Gastroesophageal sphincter (tissue), 4 donors: Measurements from ENCODE around the gene CEMIP. TPM values are rescaled to one million over a fixed set of nuclear protein-coding genes. Genes with fewer than 3 reads are reported as not detected.
"Not testable (repeated sequence)": the region's sequence is repeated elsewhere in the genome, so short reads cannot be mapped to it uniquely, and the experiment has no call there.

ENCODE experiments used
- ATAC-seq: fragments of 150-250 bp; one replicate; pipeline ENCODE4 v1.9.1; 2016; ENCODE audit warnings: mild to moderate bottlenecking, moderate library complexity
- H3K27ac ChIP-seq, 4 donors: fragments of 200-600 bp; sonication (generic) in 3 of 4; 1 replicate in 3 of 4; 2 replicates in 1 of 4; pipeline ENCODE4 v1.5.1; 2016 to 2019
- H3K27me3 ChIP-seq: fragments of 200-600 bp; sonication (generic); one replicate; pipeline ENCODE4 v1.5.1; 2019
- H3K36me3 ChIP-seq, 2 donors: fragments of 200-600 bp; sonication (generic); one replicate each; pipeline ENCODE4 v1.5.1; 2019; ENCODE audit warnings: control low read depth in 1 of 2
- H3K4me1 ChIP-seq, 3 donors: fragments of 200-600 bp; sonication (generic); 1 replicate in 2 of 3; 2 replicates in 1 of 3; pipeline ENCODE4 v1.5.1; 2016 to 2019; ENCODE audit warnings: control low read depth in 2 of 3
- H3K4me3 ChIP-seq, 2 donors: fragments of 200-600 bp; sonication (generic); one replicate each; pipeline ENCODE4 v1.5.1; 2019; ENCODE audit warnings: mild to moderate bottlenecking in 1 of 2, moderate library complexity in 1 of 2
- H3K9me3 ChIP-seq, 3 donors: fragments of 200-600 bp; sonication (generic); one replicate each; pipeline ENCODE4 v1.5.1; 2017 to 2019; ENCODE audit warnings: control low read depth in 2 of 3
- CTCF ChIP-seq, 4 experiments: fragments of 200-600 bp in 2 of 4; fragments of 450-650 bp in 2 of 4; sonication (generic) in 1 of 4; IDR thresholded peaks; one replicate each; pipeline ENCODE4 v1.5.1; 2017 to 2019; ENCODE audit warnings: antibody characterized with exemption in 4 of 4, mild to moderate bottlenecking in 2 of 4, moderate library complexity in 2 of 4
- EP300 ChIP-seq: sonication (generic); formaldehyde crosslinking; IDR thresholded peaks from one replicate; pipeline ENCODE4 v1.6.1; 2017; ENCODE audit warnings: antibody characterized with exemption, mild to moderate bottlenecking
- POLR2A ChIP-seq, 2 donors: fragments of 450-650 bp; IDR thresholded peaks; one replicate each; pipeline ENCODE4 v1.6.1; 2017; ENCODE audit warnings: antibody characterized with exemption in 2 of 2, mild to moderate bottlenecking in 2 of 2, moderate library complexity in 1 of 2
- POLR2AphosphoS5 ChIP-seq: sonication (generic); formaldehyde crosslinking; IDR thresholded peaks from one replicate; pipeline ENCODE4 v1.6.1; 2017; ENCODE audit warnings: antibody characterized with exemption
- WGBS, 2 donors: methylation state at CpG; one replicate each; pipeline ENCODE4 v1.1.5; 2018; ENCODE audit warnings: low coverage in 1 of 2; 5-methylcytosine and 5-hydroxymethylcytosine counted together
- total RNA-seq, 4 donors: library from RNA; depleted of rRNA; stranded (reverse); fragments of >200 nt; gene quantifications; one replicate each; pipeline ENCODE4 v1.1.0, GENCODE V29; 2016

CEMIP gene
- total RNA-seq, 4 donors from 2014 or later = 0.35 to 0.54 TPM; not detected in 2

- ATAC-seq = no peak
- Histone ChIP-seq H3K9me3 (no peaks in the 10 kb centered on the region), H3K27me3 (no peaks in the 10 kb centered on the region), H3K27ac (no peak overlapping the region), H3K36me3 (peaks cover 0 to 75% of the 10 kb centered on the region in 2 donors), H3K4me1 (no peaks in the 10 kb centered on the region), H3K4me3 (no peak overlapping the region)
- TF ChIP-seq CTCF (IDR thresholded peaks at IDR 0.05) (no peak), POLR2AphosphoS5 (no peak), POLR2A (IDR thresholded peaks at IDR 0.05) (no peak), EP300 (no peak)
- WGBS, 2 donors = 80 to 92% methylated on average over 2 of the region's 8 CpGs
Measured at GRCh38 chr15:80950291-80951078, 171.3 kb downstream of the CEMIP start.

- Histone ChIP-seq H3K9me3 (no peaks in the 10 kb centered on the region), H3K36me3 (peaks cover 0 to 61% of the 10 kb centered on the region in 2 donors), H3K4me3 (no peak overlapping the region), H3K27me3 (no peaks in the 10 kb centered on the region), H3K4me1 (no peaks in the 10 kb centered on the region), H3K27ac (no peak overlapping the region)
- no peak for ATAC-seq
- TF ChIP-seq CTCF (IDR thresholded peaks at IDR 0.05) = no peak
- TF ChIP-seq EP300 = no peak
- no peak for TF ChIP-seq POLR2AphosphoS5
- TF ChIP-seq POLR2A (IDR thresholded peaks at IDR 0.05) = no peak
- WGBS, 2 donors = 82 to 100% methylated on average over 1 to 4 of the region's 5 CpGs
Measured at GRCh38 chr15:80951941-80952340, 172.8 kb downstream of the CEMIP start.

- no peak for ATAC-seq
- no peak overlapping the region for H3K4me3 ChIP-seq
- no peaks in the 10 kb centered on the region for H3K27me3 ChIP-seq
- 89 to 100% methylated on average over 3 to 12 of the region's 12 CpGs for WGBS, 2 donors
- no peaks in the 10 kb centered on the region for H3K4me1 ChIP-seq
- H3K36me3 ChIP-seq = peaks cover 0 to 47% of the 10 kb centered on the region in 2 donors
- TF ChIP-seq CTCF (IDR thresholded peaks at IDR 0.05) (no peak), POLR2A (IDR thresholded peaks at IDR 0.05) (no peak), POLR2AphosphoS5 (no peak), EP300 (no peak)
- H3K9me3 ChIP-seq = no peaks in the 10 kb centered on the region
- no peak overlapping the region for H3K27ac ChIP-seq
Measured at GRCh38 chr15:80953001-80953952, 174.1 kb downstream of the CEMIP start.

GRCh38 chr15:80953953-80954778, 175.0 kb downstream of the CEMIP start:
- no peak for ATAC-seq
- Histone ChIP-seq H3K4me3 (no peak overlapping the region), H3K27me3 (no peaks in the 10 kb centered on the region), H3K36me3 (peaks cover 0 to 47% of the 10 kb centered on the region in 2 donors), H3K27ac (no peak overlapping the region), H3K9me3 (no peaks in the 10 kb centered on the region), H3K4me1 (no peaks in the 10 kb centered on the region)
- 77 to 94% methylated on average over 2 to 5 of the region's 9 CpGs for WGBS, 2 donors
- no peak for TF ChIP-seq POLR2A (IDR thresholded peaks at IDR 0.05)
- no peak for TF ChIP-seq CTCF (IDR thresholded peaks at IDR 0.05)
- TF ChIP-seq POLR2AphosphoS5 = no peak
- no peak for TF ChIP-seq EP300

GRCh38 chr15:80955571-80956452, 176.6 kb downstream of the CEMIP start:
- not testable (repeated sequence) for ATAC-seq
- H3K36me3 ChIP-seq = peaks cover 0 to 39% of the 10 kb centered on the region in 2 donors

More at GRCh38 chr15:80955571-80956452, 176.6 kb downstream of the CEMIP start:
- H3K27ac ChIP-seq, H3K9me3 ChIP-seq, H3K4me1 ChIP-seq, H3K27me3 ChIP-seq, H3K4me3 ChIP-seq: not testable (repeated sequence)
- WGBS, 2 donors = 80 to 81% methylated on average over 1 to 10 of the region's 19 CpGs
